Progenitor cell of endocrine pancreas (in vitro differentiated cells): ENCODE measurements around the gene RAB11FIP4. TPM values are rescaled to one million over a fixed set of nuclear protein-coding genes. Genes with fewer than 3 reads are reported as not detected.
A peak's percentile ranks its signal among the peaks of the same experiment; 100 is the strongest.

Experiments
- DNase-seq: peaks from one replicate; pipeline ENCODE4 v3.0.0; 2021; ENCODE audit warnings: low spot score; ENCODE audit not compliant: unreplicated experiment
- H3K27ac Mint-ChIP-seq: 2 replicates; pipeline ENCODE4 v1.8.0; 2021; ENCODE audit warnings: mild to moderate bottlenecking, moderate library complexity, mixed read lengths
- H3K27me3 Mint-ChIP-seq: 2 replicates; pipeline ENCODE4 v1.8.0; 2021; ENCODE audit warnings: mixed read lengths
- H3K36me3 Mint-ChIP-seq: 2 replicates; pipeline ENCODE4 v1.8.0; 2022; ENCODE audit warnings: mixed read lengths; ENCODE audit not compliant: insufficient read depth
- H3K4me1 Mint-ChIP-seq: 2 replicates; pipeline ENCODE4 v1.8.0; 2021; ENCODE audit warnings: low read depth, mixed read lengths
- H3K4me3 Mint-ChIP-seq: 2 replicates; pipeline ENCODE4 v1.8.0; 2021; ENCODE audit warnings: low read depth, mild to moderate bottlenecking, moderate library complexity, mixed read lengths
- H3K9me3 Mint-ChIP-seq: 2 replicates; pipeline ENCODE4 v1.8.0; 2021; ENCODE audit warnings: low read depth, mixed read lengths
- total RNA-seq: library from RNA; stranded (reverse); gene quantifications from 2 replicates; pipeline ENCODE4 v1.2.1, GENCODE V29; 2021
- TF ChIP-seq, protein P1 (sequence below): fragments of 200-600 bp; sonication (generic); IDR thresholded peaks from one replicate; pipeline ENCODE4 v1.5.0; 2021; ENCODE audit warnings: antibody characterized with exemption, mild to moderate bottlenecking; ENCODE audit not compliant: unreplicated experiment

Gene RAB11FIP4
- total RNA-seq, 1 donor from 2014 or later: 65.5 TPM

GRCh38 chr17:31537565-31538011 is 146.1 kb downstream of the RAB11FIP4 start:
- peaks cover 9% of the 10 kb centered on the region for H3K36me3 Mint-ChIP-seq
- peaks cover 2% of the 10 kb centered on the region for H3K4me1 Mint-ChIP-seq
- TF ChIP-seq, protein P1, sequence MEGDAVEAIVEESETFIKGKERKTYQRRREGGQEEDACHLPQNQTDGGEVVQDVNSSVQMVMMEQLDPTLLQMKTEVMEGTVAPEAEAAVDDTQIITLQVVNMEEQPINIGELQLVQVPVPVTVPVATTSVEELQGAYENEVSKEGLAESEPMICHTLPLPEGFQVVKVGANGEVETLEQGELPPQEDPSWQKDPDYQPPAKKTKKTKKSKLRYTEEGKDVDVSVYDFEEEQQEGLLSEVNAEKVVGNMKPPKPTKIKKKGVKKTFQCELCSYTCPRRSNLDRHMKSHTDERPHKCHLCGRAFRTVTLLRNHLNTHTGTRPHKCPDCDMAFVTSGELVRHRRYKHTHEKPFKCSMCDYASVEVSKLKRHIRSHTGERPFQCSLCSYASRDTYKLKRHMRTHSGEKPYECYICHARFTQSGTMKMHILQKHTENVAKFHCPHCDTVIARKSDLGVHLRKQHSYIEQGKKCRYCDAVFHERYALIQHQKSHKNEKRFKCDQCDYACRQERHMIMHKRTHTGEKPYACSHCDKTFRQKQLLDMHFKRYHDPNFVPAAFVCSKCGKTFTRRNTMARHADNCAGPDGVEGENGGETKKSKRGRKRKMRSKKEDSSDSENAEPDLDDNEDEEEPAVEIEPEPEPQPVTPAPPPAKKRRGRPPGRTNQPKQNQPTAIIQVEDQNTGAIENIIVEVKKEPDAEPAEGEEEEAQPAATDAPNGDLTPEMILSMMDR: no peak
- H3K9me3 Mint-ChIP-seq: no peaks in the 10 kb centered on the region
- H3K4me3 Mint-ChIP-seq: no peak overlapping the region
- H3K27ac Mint-ChIP-seq: no peak overlapping the region
- DNase-seq: no peak
- no peaks in the 10 kb centered on the region for H3K27me3 Mint-ChIP-seq

DNA sequence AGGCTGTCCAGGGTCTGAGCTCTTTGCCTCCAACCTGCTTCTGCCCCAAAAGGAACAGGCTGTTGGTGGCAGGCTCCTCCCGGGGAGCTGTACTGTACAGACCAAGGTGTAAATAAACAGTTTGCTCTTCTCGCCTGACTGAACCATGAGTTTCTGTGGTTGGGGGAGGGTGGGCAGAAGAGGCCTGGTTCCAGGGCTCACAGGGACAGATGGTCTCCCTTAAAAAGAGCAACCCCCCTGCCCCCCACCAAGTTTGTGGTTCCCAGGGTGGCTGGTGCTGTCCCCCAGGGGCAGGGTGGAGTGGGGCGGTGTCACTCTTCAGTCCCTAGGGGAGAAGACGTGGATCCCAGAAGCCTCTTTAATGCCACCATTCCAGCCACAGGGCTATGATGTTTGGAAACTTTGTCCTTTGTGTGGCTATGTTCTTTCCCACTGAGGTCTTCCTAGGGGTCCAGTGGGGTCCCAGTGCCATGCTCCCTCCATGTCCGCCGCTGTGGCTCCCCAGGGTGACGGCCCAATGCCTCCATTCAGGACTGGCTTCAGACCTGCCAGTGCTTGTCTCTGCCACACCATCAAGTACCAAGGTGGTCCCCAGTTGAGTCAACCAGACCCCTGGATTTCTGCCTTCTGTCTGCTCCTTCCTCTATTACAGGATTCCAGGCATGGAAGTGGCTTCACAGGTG is 146.7 kb downstream of the RAB11FIP4 start:
- Mint-ChIP-seq H3K9me3 (no peaks in the 10 kb centered on the region), H3K36me3 (peaks cover 3% of the 10 kb centered on the region), H3K4me3 (no peak overlapping the region), H3K27me3 (no peaks in the 10 kb centered on the region), H3K4me1 (peaks cover 2% of the 10 kb centered on the region), H3K27ac (no peak overlapping the region)
- DNase-seq: no peak
- TF ChIP-seq, protein P1: no peak

DNA sequence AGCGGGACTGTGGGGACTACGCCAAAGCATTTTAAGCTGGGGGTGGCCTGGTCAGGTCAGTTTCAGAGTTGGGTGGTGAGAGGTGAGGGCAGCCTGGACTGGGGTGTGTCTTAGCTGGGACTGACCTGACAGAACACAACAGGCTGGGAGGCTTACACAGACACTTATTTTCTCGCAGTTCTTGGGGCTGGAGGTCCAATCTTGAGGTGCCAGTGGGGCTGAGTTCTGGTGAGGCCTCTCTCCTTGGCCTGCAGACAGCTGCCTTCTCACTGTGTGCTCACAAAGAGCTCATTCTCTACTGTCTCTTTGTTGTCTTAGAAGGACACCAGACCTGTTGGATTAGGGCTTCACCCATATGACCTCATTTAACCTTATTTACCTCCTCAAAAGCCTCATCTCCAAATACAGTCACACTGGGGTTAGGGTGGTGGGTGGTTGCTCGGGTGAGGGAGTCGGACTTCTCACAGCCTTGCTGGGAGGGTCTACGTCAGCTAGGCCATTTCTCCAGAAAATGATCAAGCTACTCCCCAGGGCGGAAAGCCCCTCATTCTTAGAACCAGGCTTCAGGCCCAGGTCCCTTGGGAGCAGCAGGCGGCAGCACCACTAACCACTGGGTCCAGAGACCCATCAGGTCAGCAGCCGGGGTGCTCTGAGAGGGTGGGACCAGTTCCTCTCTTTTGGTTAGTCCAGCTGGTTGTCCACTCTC is 149.3 kb downstream of the RAB11FIP4 start:
- no peak for DNase-seq
- Mint-ChIP-seq H3K27me3 (no peaks in the 10 kb centered on the region), H3K4me3 (no peak overlapping the region), H3K4me1 (no peaks in the 10 kb centered on the region), H3K9me3 (no peaks in the 10 kb centered on the region), H3K27ac (no peak overlapping the region), H3K36me3 (peaks cover 1% of the 10 kb centered on the region)
- TF ChIP-seq, protein P1: no peak

DNA sequence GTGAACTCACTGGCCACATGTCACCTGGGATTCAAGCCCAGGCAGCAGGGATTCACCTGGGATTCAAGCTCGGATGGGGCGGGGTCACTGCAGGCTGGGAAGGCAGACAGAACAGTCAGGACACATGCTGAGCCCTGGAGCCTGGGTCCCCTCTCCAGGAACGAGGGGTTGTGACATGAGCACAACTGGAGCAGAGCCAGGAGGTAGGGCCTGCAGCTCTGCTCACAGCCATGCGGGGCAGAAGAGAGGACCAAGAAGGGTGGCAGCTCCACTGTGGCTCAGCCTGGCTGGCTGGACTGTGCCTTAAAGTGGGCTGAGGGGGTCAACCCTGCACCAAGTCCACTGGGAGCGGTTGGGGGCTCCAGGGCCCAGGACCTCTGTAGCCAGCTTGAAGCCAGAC is 150.1 kb downstream of the RAB11FIP4 start:
- no peaks in the 10 kb centered on the region for H3K9me3 Mint-ChIP-seq
- DNase-seq: no peak
- H3K27me3 Mint-ChIP-seq: no peaks in the 10 kb centered on the region
- no peak overlapping the region for H3K4me3 Mint-ChIP-seq
- H3K27ac Mint-ChIP-seq: peak overlapping the region; percentile 49
- no peaks in the 10 kb centered on the region for H3K4me1 Mint-ChIP-seq
- TF ChIP-seq, protein P1: peak; percentile 10
- peaks cover 1% of the 10 kb centered on the region for H3K36me3 Mint-ChIP-seq

GRCh38 chr17:31544186-31544585 is 152.7 kb downstream of the RAB11FIP4 start:
- no peak for DNase-seq
- Mint-ChIP-seq H3K27me3 (no peaks in the 10 kb centered on the region), H3K9me3 (no peaks in the 10 kb centered on the region), H3K27ac (no peak overlapping the region), H3K36me3 (no peaks in the 10 kb centered on the region), H3K4me3 (no peak overlapping the region), H3K4me1 (peaks cover 3% of the 10 kb centered on the region)
- TF ChIP-seq, protein P1: no peak
